NK-92 (cell line): ENCODE results near the gene WWP2.
"Not testable (repeated sequence)": the region's sequence is repeated elsewhere in the genome, so short reads cannot be mapped to it uniquely, and the experiment has no call there.

ENCODE experiments used
- DNase-seq: peaks from one replicate; lab custom pipeline; 2025; ENCODE audit not compliant: unreplicated experiment; lab: John Stamatoyannopoulos, UW

WWP2 gene

GRCh38 chr16:69793526-69793925 lies 31.4 kb downstream of the WWP2 start:
- DNase-seq = no peak

GRCh38 chr16:69794486-69794885 lies 32.4 kb downstream of the WWP2 start:
- DNase-seq = no peak

- no peak for DNase-seq
Observed at GRCh38 chr16:69796285-69797118, 34.4 kb downstream of the WWP2 start.

GRCh38 chr16:69798466-69798865 lies 36.3 kb downstream of the WWP2 start:
- no peak for DNase-seq

GRCh38 chr16:69799611-69800031 lies 37.5 kb downstream of the WWP2 start:
- no peak for DNase-seq

GRCh38 chr16:69804297-69804696 lies 42.2 kb downstream of the WWP2 start:
- DNase-seq = no peak

GRCh38 chr16:69806776-69807175 lies 44.6 kb downstream of the WWP2 start:
- DNase-seq = not testable (repeated sequence)

GRCh38 chr16:69812688-69813014 lies 50.5 kb downstream of the WWP2 start:
- no peak for DNase-seq

GRCh38 chr16:69814078-69814477 lies 51.9 kb downstream of the WWP2 start:
- no peak for DNase-seq

- no peak for DNase-seq
Observed at GRCh38 chr16:69814561-69814960, 52.4 kb downstream of the WWP2 start.

- DNase-seq = not testable (repeated sequence)
Observed at GRCh38 chr16:69815216-69815883, 53.2 kb downstream of the WWP2 start.

GRCh38 chr16:69816996-69817395 lies 54.9 kb downstream of the WWP2 start:
- no peak for DNase-seq

GRCh38 chr16:69818891-69819545 lies 56.9 kb downstream of the WWP2 start:
- DNase-seq = no peak

GRCh38 chr16:69820926-69821541 lies 58.9 kb downstream of the WWP2 start:
- DNase-seq = no peak

- no peak for DNase-seq
Observed at GRCh38 chr16:69821844-69822173, 59.7 kb downstream of the WWP2 start.

GRCh38 chr16:69822174-69822935 lies 60.2 kb downstream of the WWP2 start:
- no peak for DNase-seq

- no peak for DNase-seq
Observed at GRCh38 chr16:69823831-69824563, 61.9 kb downstream of the WWP2 start.

GRCh38 chr16:69824564-69825142 lies 62.5 kb downstream of the WWP2 start:
- DNase-seq = not testable (repeated sequence)

GRCh38 chr16:69827524-69827923 lies 65.4 kb downstream of the WWP2 start:
- no peak for DNase-seq

- no peak for DNase-seq
Observed at GRCh38 chr16:69829338-69829737, 67.2 kb downstream of the WWP2 start.
